Glutamatergic neuron (in vitro differentiated cells): ENCODE data around the gene NBAS. TPM values are rescaled to one million over a fixed set of nuclear protein-coding genes. Genes with fewer than 3 reads are reported as not detected.

Source experiments
- DNase-seq: peaks from one replicate; pipeline ENCODE4 v3.0.0; 2022
- H3K27ac Mint-ChIP-seq: one replicate; pipeline ENCODE4 v1.8.0; 2020; ENCODE audit warnings: mild to moderate bottlenecking, mixed read lengths, inconsistent platforms; ENCODE audit not compliant: unreplicated experiment
- H3K27me3 Mint-ChIP-seq: one replicate; pipeline ENCODE4 v1.8.0; 2020; ENCODE audit warnings: mild to moderate bottlenecking, moderate library complexity, mixed read lengths, inconsistent platforms; ENCODE audit not compliant: unreplicated experiment
- H3K36me3 Mint-ChIP-seq: one replicate; pipeline ENCODE4 v1.8.0; 2020; ENCODE audit warnings: mild to moderate bottlenecking, mixed read lengths, inconsistent platforms; ENCODE audit not compliant: unreplicated experiment
- H3K4me1 Mint-ChIP-seq: one replicate; pipeline ENCODE4 v1.8.0; 2020; ENCODE audit warnings: mild to moderate bottlenecking, low read depth, mixed read lengths, inconsistent platforms; ENCODE audit not compliant: unreplicated experiment
- H3K4me3 Mint-ChIP-seq: one replicate; pipeline ENCODE4 v1.8.0; 2020; ENCODE audit warnings: mild to moderate bottlenecking, mixed read lengths, inconsistent platforms; ENCODE audit not compliant: unreplicated experiment
- H3K9me3 Mint-ChIP-seq: one replicate; pipeline ENCODE4 v1.8.0; 2020; ENCODE audit warnings: mild to moderate bottlenecking, moderate library complexity, mixed read lengths, inconsistent platforms; ENCODE audit not compliant: unreplicated experiment
- total RNA-seq: library from RNA; stranded (reverse); fragmentation: NEBNext Ultra II Directional; extraction: Animal tissue kit (Norgen Biotek cat#: 25700); gene quantifications from one replicate; pipeline ENCODE4 v1.2.1, GENCODE V29; 2021; ENCODE audit not compliant: unreplicated experiment
- TF ChIP-seq, protein P1 (sequence below): fragments of 200-600 bp; sonication (generic); IDR thresholded peaks from one replicate; pipeline ENCODE4 v1.5.0; 2021; ENCODE audit not compliant: partially characterized antibody, unreplicated experiment

NBAS gene
- total RNA-seq, 1 donor from 2014 or later: 46.1 TPM

DNA sequence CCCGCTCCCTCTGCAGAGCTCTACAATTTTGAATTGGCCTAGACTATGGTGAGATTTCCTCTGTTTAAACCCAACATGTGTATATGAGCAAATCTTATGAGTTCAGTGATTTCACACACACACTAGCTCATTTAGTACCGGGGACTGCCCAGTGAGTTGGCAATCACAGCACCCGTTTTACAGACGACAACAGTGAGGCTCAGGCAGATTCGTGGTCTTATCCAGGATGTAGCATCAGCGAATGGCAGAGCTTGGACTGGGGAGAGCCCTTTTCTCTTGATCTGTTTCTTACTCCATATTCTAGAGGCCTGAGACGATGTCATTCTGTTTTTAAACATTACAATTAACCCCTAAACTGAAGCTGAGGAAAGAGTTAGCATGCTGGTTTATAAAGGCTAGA is 419.9 kb downstream of the NBAS start:
- DNase-seq: no peak
- TF ChIP-seq, protein P1, sequence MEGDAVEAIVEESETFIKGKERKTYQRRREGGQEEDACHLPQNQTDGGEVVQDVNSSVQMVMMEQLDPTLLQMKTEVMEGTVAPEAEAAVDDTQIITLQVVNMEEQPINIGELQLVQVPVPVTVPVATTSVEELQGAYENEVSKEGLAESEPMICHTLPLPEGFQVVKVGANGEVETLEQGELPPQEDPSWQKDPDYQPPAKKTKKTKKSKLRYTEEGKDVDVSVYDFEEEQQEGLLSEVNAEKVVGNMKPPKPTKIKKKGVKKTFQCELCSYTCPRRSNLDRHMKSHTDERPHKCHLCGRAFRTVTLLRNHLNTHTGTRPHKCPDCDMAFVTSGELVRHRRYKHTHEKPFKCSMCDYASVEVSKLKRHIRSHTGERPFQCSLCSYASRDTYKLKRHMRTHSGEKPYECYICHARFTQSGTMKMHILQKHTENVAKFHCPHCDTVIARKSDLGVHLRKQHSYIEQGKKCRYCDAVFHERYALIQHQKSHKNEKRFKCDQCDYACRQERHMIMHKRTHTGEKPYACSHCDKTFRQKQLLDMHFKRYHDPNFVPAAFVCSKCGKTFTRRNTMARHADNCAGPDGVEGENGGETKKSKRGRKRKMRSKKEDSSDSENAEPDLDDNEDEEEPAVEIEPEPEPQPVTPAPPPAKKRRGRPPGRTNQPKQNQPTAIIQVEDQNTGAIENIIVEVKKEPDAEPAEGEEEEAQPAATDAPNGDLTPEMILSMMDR: no peak
- peaks cover 6% of the 10 kb centered on the region for H3K4me1 Mint-ChIP-seq
- H3K36me3 Mint-ChIP-seq: peaks cover 4% of the 10 kb centered on the region
- H3K27me3 Mint-ChIP-seq: no peaks in the 10 kb centered on the region
- H3K27ac Mint-ChIP-seq: no peak overlapping the region
- H3K4me3 Mint-ChIP-seq: no peak overlapping the region
- H3K9me3 Mint-ChIP-seq: no peaks in the 10 kb centered on the region

DNA sequence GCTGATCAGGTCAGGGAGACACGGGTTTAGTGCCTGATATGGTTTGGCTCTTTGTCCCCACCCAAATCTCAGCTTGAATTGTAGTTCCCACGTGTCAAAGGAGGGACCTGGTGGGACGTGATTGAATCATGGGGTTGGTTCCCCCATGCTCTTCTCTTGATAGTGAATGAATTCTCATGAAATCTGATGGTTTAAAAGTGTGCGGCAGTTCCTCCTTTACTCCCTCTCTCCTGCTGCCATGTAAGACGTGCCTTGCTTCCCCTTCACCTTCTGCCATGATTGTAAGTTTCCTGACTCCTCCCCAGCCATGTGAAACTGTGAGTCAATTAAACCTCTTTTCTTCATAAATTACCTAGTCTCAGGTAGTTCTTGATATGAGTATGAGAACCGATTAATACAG is 424.5 kb downstream of the NBAS start:
- TF ChIP-seq, protein P1: no peak
- peaks cover 4% of the 10 kb centered on the region for H3K36me3 Mint-ChIP-seq
- H3K4me1 Mint-ChIP-seq: no peaks in the 10 kb centered on the region
- DNase-seq: no peak
- H3K9me3 Mint-ChIP-seq: peaks cover 3% of the 10 kb centered on the region
- no peak overlapping the region for H3K4me3 Mint-ChIP-seq
- H3K27me3 Mint-ChIP-seq: peaks cover 4% of the 10 kb centered on the region
- H3K27ac Mint-ChIP-seq: no peak overlapping the region

DNA sequence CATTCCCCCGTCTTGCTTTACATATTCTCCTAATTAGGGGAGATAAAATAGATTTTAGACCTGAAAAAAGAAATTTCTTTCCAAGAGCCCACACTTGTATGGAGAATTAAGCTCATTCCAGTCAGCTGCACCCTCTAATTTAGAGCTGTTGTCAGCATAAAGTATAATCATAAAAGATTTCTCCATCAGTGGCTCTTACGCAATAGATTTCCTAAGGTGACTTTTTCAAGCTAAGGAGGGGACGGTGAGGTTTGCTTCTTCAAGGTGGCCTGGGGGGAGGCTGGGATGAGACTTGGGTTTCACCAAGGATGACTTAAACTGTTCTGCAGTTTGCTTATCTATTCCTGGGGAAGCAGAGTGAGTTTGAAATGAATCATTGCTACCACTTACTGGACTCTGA is 426.2 kb downstream of the NBAS start:
- Mint-ChIP-seq H3K4me1 (no peaks in the 10 kb centered on the region), H3K9me3 (peaks cover 3% of the 10 kb centered on the region), H3K27me3 (peaks cover 4% of the 10 kb centered on the region), H3K4me3 (no peak overlapping the region), H3K36me3 (peaks cover 4% of the 10 kb centered on the region), H3K27ac (no peak overlapping the region)
- TF ChIP-seq, protein P1: no peak
- no peak for DNase-seq

DNA sequence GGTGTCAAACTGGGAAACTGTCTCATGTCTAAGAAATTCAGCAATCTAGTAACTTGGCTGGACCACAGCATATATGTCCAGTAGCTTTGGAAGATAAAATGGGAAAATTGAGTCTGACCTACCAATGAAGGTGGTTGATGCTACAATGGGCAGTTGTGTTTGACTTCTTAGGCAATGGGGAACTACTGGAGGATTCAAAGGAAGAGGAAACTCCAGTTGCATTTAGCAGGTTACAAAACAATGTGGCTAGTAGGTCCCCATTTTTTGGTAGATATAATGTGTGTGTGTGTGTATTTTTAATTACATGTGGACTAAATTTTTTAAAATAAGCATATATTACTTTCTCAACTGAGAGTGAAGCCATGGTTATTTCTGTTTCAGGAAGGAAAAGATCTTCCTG is 427.7 kb downstream of the NBAS start:
- no peak for DNase-seq
- TF ChIP-seq, protein P1: no peak
- Mint-ChIP-seq H3K36me3 (peaks cover 4% of the 10 kb centered on the region), H3K4me1 (no peaks in the 10 kb centered on the region), H3K27me3 (peaks cover 6% of the 10 kb centered on the region), H3K9me3 (peaks cover 3% of the 10 kb centered on the region), H3K27ac (no peak overlapping the region), H3K4me3 (no peak overlapping the region)

DNA sequence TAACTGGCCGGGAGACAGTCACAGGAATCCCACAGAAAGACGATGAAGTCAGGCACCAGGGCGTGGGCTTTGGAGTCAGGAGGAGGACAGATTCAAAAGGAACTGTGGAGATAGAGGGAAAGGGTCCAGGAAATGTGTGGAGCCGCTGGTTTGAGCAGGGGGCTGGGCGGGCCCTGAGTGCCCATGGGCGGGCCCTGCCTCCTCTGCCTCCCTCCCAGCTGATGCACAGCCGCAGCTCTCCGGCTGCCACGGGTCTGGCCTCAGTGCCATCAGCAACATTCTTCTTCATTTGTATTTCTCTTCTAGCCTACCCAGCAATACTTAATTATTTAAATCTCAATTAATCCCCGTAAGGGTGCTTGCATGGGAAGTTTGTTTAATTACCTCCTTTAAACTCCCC is 432.3 kb downstream of the NBAS start:
- peaks cover 10% of the 10 kb centered on the region for H3K27me3 Mint-ChIP-seq
- peaks cover 7% of the 10 kb centered on the region for H3K9me3 Mint-ChIP-seq
- no peak for DNase-seq
- H3K4me3 Mint-ChIP-seq: no peak overlapping the region
- TF ChIP-seq, protein P1: no peak
- peaks cover 7% of the 10 kb centered on the region for H3K36me3 Mint-ChIP-seq
- H3K27ac Mint-ChIP-seq: no peak overlapping the region
- no peaks in the 10 kb centered on the region for H3K4me1 Mint-ChIP-seq
